IMR-90 (cell line): ENCODE data around the gene CTAG2. TPM values are rescaled to one million over a fixed set of nuclear protein-coding genes. Genes with fewer than 3 reads are reported as not detected.

ENCODE experiments used
- ATAC-seq: fragments of 200-7000 bp; cut with Tn5 transposase; 2 replicates; pipeline ENCODE4 v1.9.1; 2020; ENCODE audit warnings: low read depth, mild to moderate bottlenecking, moderate library complexity
- BruUV-seq: library from RNA; stranded (reverse); fragments of 400-500 nt; replicated peaks from 2 replicates; lab custom pipeline; 2021; lab: Mats Ljungman, UMichigan
- CTCF ChIA-PET: fragments of 300-600 bp; formaldehyde crosslinking; extraction: SDS; loops from one replicate; lab custom pipeline; 2021; ENCODE audit warnings: antibody characterized with exemption; lab: Yijun Ruan, JAX
- POLR2A ChIA-PET: fragments of 300-600 bp; sonication (Branson Sonifier 250); formaldehyde crosslinking; loops from one replicate; lab custom pipeline; 2022; ENCODE audit warnings: antibody characterized with exemption; ENCODE audit not compliant: unreplicated experiment; lab: Charles Lee
- DNase-seq: peaks from one replicate; pipeline ENCODE4 v3.0.0; 2013
- H2AFZ ChIP-seq: replicated peaks from 2 replicates; pipeline ENCODE3; 2013; ENCODE audit warnings: low read length, mild to moderate bottlenecking; ENCODE audit not compliant: poor library complexity
- H2AK5ac ChIP-seq: 2 replicates; pipeline ENCODE4 v1.6.1; 2013; ENCODE audit warnings: low read depth, low read length, inconsistent platforms
- H2AK9ac ChIP-seq: replicated peaks from 2 replicates; pipeline ENCODE3; 2013; ENCODE audit warnings: mild to moderate bottlenecking, low read depth, low read length, moderate library complexity; ENCODE audit not compliant: poor library complexity
- H2BK120ac ChIP-seq: 2 replicates; pipeline ENCODE4 v1.6.1; 2013; ENCODE audit warnings: low read depth, low read length, inconsistent platforms
- H2BK15ac ChIP-seq: 3 replicates; pipeline ENCODE4 v1.6.1; 2013; ENCODE audit warnings: low read depth, low read length, inconsistent platforms
- H2BK20ac ChIP-seq: 2 replicates; pipeline ENCODE4 v1.6.1; 2013; ENCODE audit warnings: low read depth, mild to moderate bottlenecking, inconsistent platforms, low read length, moderate library complexity
- H2BK5ac ChIP-seq: 2 replicates; pipeline ENCODE4 v1.6.1; 2013; ENCODE audit warnings: mild to moderate bottlenecking, low read depth, low read length, inconsistent platforms; ENCODE audit not compliant: poor library complexity, severe bottlenecking
- H3K14ac ChIP-seq: replicated peaks from 2 replicates; pipeline ENCODE4 v1.6.1; 2013; ENCODE audit warnings: low read depth, low read length, inconsistent platforms
- H3K18ac ChIP-seq: 2 replicates; pipeline ENCODE4 v1.6.1; 2013; ENCODE audit warnings: low read depth, low read length, control low read depth
- H3K23ac ChIP-seq: 2 replicates; pipeline ENCODE4 v1.6.1; 2013; ENCODE audit warnings: low read depth, low read length, inconsistent platforms
- H3K27ac ChIP-seq: 2 replicates; pipeline ENCODE4 v1.5.1; 2013; ENCODE audit warnings: mild to moderate bottlenecking, control low read depth, low read length; ENCODE audit not compliant: insufficient read depth
- H3K27me3 ChIP-seq: 2 replicates; pipeline ENCODE4 v1.6.1; 2013; ENCODE audit warnings: low read length; ENCODE audit not compliant: control insufficient read depth, insufficient read depth
- H3K36me3 ChIP-seq: 2 replicates; pipeline ENCODE4 v1.6.1; 2013; ENCODE audit warnings: low read length, mixed read lengths; ENCODE audit not compliant: control insufficient read depth, insufficient read depth
- H3K4ac ChIP-seq: 2 replicates; pipeline ENCODE4 v1.6.1; 2013; ENCODE audit warnings: low read depth, low read length, inconsistent platforms
- H3K4me1 ChIP-seq: 2 replicates; pipeline ENCODE4 v1.6.1; 2013; ENCODE audit warnings: low read length, mixed read lengths; ENCODE audit not compliant: control insufficient read depth, insufficient read depth
- H3K4me2 ChIP-seq: 2 replicates; pipeline ENCODE4 v1.6.1; 2013; ENCODE audit warnings: low read depth, mild to moderate bottlenecking, control low read depth, low read length, moderate library complexity
- H3K4me3 ChIP-seq: 2 replicates; pipeline ENCODE4 v1.5.1; 2013; ENCODE audit warnings: low read depth, mild to moderate bottlenecking, control low read depth, low read length, moderate library complexity; ENCODE audit not compliant: insufficient read depth
- H3K56ac ChIP-seq: 2 replicates; pipeline ENCODE4 v1.6.1; 2013; ENCODE audit warnings: low read length, inconsistent platforms; ENCODE audit not compliant: insufficient read depth; ENCODE audit errors: extremely low read depth
- H3K79me1 ChIP-seq, 2 experiments: 2 replicates each; pipeline ENCODE4 v1.6.1; 2013; ENCODE audit warnings: low read length in 2 of 2, inconsistent platforms in 1 of 2, low read depth in 1 of 2
- H3K9ac ChIP-seq: 2 replicates; pipeline ENCODE4 v1.6.1; 2013; ENCODE audit warnings: low read depth, low read length, control low read depth
- H3K9me1 ChIP-seq: 2 replicates; pipeline ENCODE4 v1.6.1; 2013; ENCODE audit warnings: low read length, inconsistent platforms; ENCODE audit not compliant: insufficient read depth
- H3K9me3 ChIP-seq: 2 replicates; pipeline ENCODE4 v1.6.1; 2013; ENCODE audit warnings: low read length; ENCODE audit not compliant: control insufficient read depth, insufficient read depth
- H4K20me1 ChIP-seq: 2 replicates; pipeline ENCODE4 v1.6.1; 2013; ENCODE audit warnings: low read length, inconsistent platforms; ENCODE audit not compliant: insufficient read depth
- H4K5ac ChIP-seq: 2 replicates; pipeline ENCODE4 v1.6.1; 2013; ENCODE audit warnings: mild to moderate bottlenecking, low read depth, low read length, control low read depth
- H4K8ac ChIP-seq, 2 experiments: 2 replicates each; pipeline ENCODE4 v1.6.1; 2013; ENCODE audit warnings: low read depth in 2 of 2, low read length in 2 of 2, control low read depth in 1 of 2, inconsistent platforms in 1 of 2
- H4K91ac ChIP-seq: 2 replicates; pipeline ENCODE4 v1.6.1; 2013; ENCODE audit warnings: low read depth, low read length, inconsistent platforms; ENCODE audit not compliant: insufficient read depth
- CEBPB ChIP-seq: IDR thresholded peaks from 2 replicates; pipeline ENCODE4 v1.6.1; 2012; ENCODE audit warnings: low read depth, low read length, improper control_type of control experiment
- CHD1 ChIP-seq: IDR thresholded peaks from 2 replicates; pipeline ENCODE4 v1.6.1; 2012; ENCODE audit warnings: low read depth, low read length, improper control_type of control experiment
- CTCF ChIP-seq: conservative IDR thresholded peaks from 2 replicates; pipeline ENCODE4 v1.5.1; 2012; ENCODE audit warnings: mild to moderate bottlenecking, low read depth, low read length, improper control_type of control experiment
- ELK1 ChIP-seq: fragments of 150-350 bp; IDR thresholded peaks from 2 replicates; pipeline ENCODE4 v1.6.1; 2016; ENCODE audit warnings: low read depth, mild to moderate bottlenecking, low read length, moderate library complexity, borderline replicate concordance
- FOS ChIP-seq: fragments of 150-350 bp; IDR thresholded peaks from 2 replicates; pipeline ENCODE4 v1.6.1; 2016; ENCODE audit warnings: low read depth, low read length
- MAFK ChIP-seq: IDR thresholded peaks from 2 replicates; pipeline ENCODE4 v1.6.1; 2012; ENCODE audit warnings: low read depth, low read length, improper control_type of control experiment
- MAZ ChIP-seq: IDR thresholded peaks from 2 replicates; pipeline ENCODE4 v1.6.1; 2012; ENCODE audit warnings: low read depth, mild to moderate bottlenecking, low read length, improper control_type of control experiment, moderate library complexity, borderline replicate concordance
- NFE2L2 ChIP-seq: fragments of 150-350 bp; IDR thresholded peaks from 2 replicates; pipeline ENCODE4 v1.6.1; 2016; ENCODE audit warnings: low read depth, mild to moderate bottlenecking, low read length
- RFX5 ChIP-seq: IDR thresholded peaks from 2 replicates; pipeline ENCODE4 v1.8.0; 2012; ENCODE audit warnings: low read depth, mild to moderate bottlenecking, low read length, moderate library complexity
- SMC3 ChIP-seq: fragments of 150-350 bp; IDR thresholded peaks from 2 replicates; pipeline ENCODE4 v1.6.1; 2016; ENCODE audit warnings: low read depth, mild to moderate bottlenecking, antibody characterized with exemption, low read length, moderate library complexity
- USF2 ChIP-seq: fragments of 150-350 bp; IDR thresholded peaks from 2 replicates; pipeline ENCODE4 v1.6.1; 2017; ENCODE audit warnings: mild to moderate bottlenecking, antibody characterized with exemption, low read length, low read depth
- WGBS, 2 experiments: methylation state at CpG; one replicate each; pipeline versions ENCODE4 v1.1.5 to v1.1.7; 2013; ENCODE audit warnings: missing lambda C conversion rate in 2 of 2; ENCODE audit not compliant: insufficient read length in 1 of 2; ENCODE audit errors: extremely low coverage in 2 of 2; 5-methylcytosine and 5-hydroxymethylcytosine counted together
- dilution Hi-C: fragments of 300-500 bp; cut with HindIII; formaldehyde crosslinking; loops from one replicate; pipeline ENCODE4 v1.14.3; 2018; ENCODE audit warnings: low sequenced_read_pairs; ENCODE audit not compliant: unreplicated experiment
- in situ Hi-C: fragments of 300-500 bp; cut with MboI; formaldehyde crosslinking; loops from 3 replicates; pipeline ENCODE4 v1.14.3; 2019; ENCODE audit warnings: low sequenced_read_pairs, inconsistent platforms, mixed read lengths
- intact Hi-C: fragments of 100-400 bp; cut with micrococcal nuclease; formaldehyde crosslinking; loops from 2 replicates; pipeline ENCODE4 v1.10.0; 2022
- polyA plus RNA-seq, 3 experiments: library from polyadenylated mRNA; depleted of rRNA; stranded (reverse); fragments of >200 nt; gene quantifications; 2 replicates each; pipeline ENCODE4 v1.2.3, GENCODE V29; 2012; ENCODE audit warnings: low replicate concordance in 1 of 3
- total RNA-seq: library from RNA; depleted of rRNA; stranded (reverse); fragments of >200 nt; gene quantifications from 2 replicates; pipeline ENCODE4 v1.2.3, GENCODE V29; 2012

The CTAG2 gene
- total and polyA plus RNA-seq, 2 of the 4 experiments (the other 2 are of a cell fraction) = 27.1 to 42.5 TPM

- DNase-seq = no peak
- Histone ChIP-seq H3K27me3 (peaks cover 5% of the 10 kb centered on the region), H3K4ac (no peak overlapping the region), H3K9me1 (no peaks in the 10 kb centered on the region), H2BK120ac (no peak overlapping the region), H3K56ac (no peak overlapping the region), H4K20me1 (no peaks in the 10 kb centered on the region), H3K79me1 (no peaks in the 10 kb centered on the region), H3K23ac (no peak overlapping the region), H2AK9ac (no peak overlapping the region), H3K4me2 (no peak overlapping the region), H3K18ac (no peak overlapping the region), H2AFZ (no peak overlapping the region), H3K27ac (no peak overlapping the region), H4K91ac (no peak overlapping the region), H3K9me3 (peaks cover 3% of the 10 kb centered on the region), H4K8ac (no peak overlapping the region), H2BK20ac (no peak overlapping the region), H2BK5ac (no peak overlapping the region), H3K4me3 (no peak overlapping the region), H3K14ac (no peak overlapping the region), H2BK15ac (no peak overlapping the region), H3K36me3 (no peaks in the 10 kb centered on the region), H2AK5ac (no peak overlapping the region), H3K4me1 (no peaks in the 10 kb centered on the region; the same call in 1 of the 2 replicates), H3K9ac (no peak overlapping the region), H4K5ac (no peak overlapping the region)
- ChIA-PET CTCF (no interaction called here), POLR2A (no interaction called here)
- 86% methylated on average over 5 of the region's 18 CpGs; no CpG with 5 or more reads in 1 of the 2 experiments for WGBS, 2 experiments
- ATAC-seq = no peak
- intact Hi-C loops = no loop called here
- dilution Hi-C loops = no loop called here
- in situ Hi-C loops = no loop called here
- no peak for TF ChIP-seq ELK1
- no peak for TF ChIP-seq NFE2L2
- no peak for TF ChIP-seq MAFK
- no peak for TF ChIP-seq CTCF
- no peak for TF ChIP-seq MAZ
- no peak for TF ChIP-seq SMC3
- TF ChIP-seq CEBPB = no peak
- TF ChIP-seq FOS = no peak
- no peak for TF ChIP-seq RFX5
- TF ChIP-seq USF2 = no peak
- no peak for TF ChIP-seq CHD1
- no TSS peak for BruUV-seq
These were observed 50.5 kb downstream of the CTAG2 start for GRCh38 chrX:154602766-154603437.
